HG03354 (cell line): ENCODE measurements around the gene DCD.

Experiments used
- ATAC-seq: cut with Tn5 transposase; IDR thresholded peaks from one replicate; pipeline ENCODE4 v1.9.1; 2021; ENCODE audit warnings: mild to moderate bottlenecking; ENCODE audit not compliant: unreplicated experiment, poor library complexity, severe bottlenecking

DCD gene, protein sequence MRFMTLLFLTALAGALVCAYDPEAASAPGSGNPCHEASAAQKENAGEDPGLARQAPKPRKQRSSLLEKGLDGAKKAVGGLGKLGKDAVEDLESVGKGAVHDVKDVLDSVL

DNA sequence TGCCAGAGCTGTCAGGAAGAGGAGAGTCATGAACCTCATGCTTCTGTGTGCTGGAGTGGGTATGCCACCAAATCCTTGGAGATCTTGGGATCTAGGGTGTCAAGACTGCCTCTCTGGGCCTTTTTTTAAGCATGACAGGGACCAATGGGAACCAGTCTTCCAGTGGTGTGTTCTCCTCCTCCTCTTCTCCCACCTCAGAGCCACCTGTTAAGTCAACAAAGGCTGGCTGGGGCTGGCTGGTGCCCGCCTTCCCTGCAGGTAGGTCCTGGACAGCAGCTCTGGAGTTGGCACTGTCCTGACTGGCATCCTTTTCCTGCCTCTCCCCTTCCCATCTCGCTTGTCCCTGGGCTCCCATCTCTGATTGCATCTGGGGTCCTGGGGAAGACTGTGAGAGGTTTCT lies at the start of gene DCD:
TSS of gene DCD (minus strand) at position 101 of the 400 bp plus-strand sequence. CDS start at position 39, 62 bp downstream.
- no peak for ATAC-seq

DNA sequence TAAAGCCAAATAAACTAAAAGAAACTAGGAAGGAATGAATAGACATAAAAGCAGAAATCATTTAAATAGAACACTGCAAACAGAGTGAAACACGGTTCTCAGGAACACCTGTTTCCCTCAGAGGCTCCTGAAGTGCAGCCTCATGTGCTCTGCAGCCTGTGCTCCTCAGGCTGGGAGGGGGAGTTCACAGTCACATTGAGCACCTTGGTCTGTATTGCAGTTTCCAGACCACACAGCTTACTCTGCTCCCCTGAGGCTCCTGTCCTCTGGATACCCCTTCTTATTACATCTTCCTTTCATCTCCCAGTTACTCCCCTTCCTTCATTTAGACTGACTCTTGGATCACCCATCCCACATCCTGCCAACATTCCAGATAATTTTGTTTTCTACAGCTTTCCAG lies 49.7 kb upstream of the DCD start:
- ATAC-seq, result no peak

DNA sequence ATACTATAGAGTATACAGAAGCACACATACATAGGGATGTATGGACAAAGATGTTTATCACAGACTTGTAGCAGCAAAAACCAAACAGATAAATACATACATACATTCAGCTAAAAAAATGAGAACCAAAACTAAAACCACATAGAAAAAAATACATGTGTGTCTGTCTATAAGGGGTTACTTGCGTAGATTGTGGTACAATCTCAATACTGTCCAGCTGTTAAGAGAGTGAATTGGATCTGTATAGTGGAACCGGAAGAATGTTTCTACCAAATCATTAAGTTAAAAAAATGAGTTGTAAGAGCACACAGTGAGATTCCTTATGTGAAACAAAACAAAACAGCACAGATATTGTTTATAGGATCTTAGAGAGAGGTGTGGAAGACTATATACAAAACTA lies 44.2 kb upstream of the DCD start:
- no peak for ATAC-seq

DNA sequence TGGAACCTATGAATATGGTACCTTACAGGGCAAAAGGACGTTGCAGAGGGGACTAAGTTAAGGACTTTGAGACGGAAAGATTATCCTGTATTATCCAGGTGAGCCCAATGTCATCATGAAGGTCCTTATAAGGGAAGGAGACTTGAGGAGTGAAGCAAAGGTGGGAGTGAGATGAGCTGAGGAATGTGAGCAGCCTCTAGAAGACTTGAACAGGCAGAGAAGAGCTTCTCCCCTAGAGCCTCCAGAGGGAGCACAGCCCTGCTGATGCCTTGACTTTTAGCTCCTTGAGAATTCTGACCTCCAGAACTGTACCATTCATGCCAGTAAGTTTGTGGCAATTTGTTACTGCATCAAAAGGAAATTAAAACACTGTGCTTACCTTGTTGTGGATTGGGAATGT lies 41.8 kb upstream of the DCD start:
- ATAC-seq, result no peak

DNA sequence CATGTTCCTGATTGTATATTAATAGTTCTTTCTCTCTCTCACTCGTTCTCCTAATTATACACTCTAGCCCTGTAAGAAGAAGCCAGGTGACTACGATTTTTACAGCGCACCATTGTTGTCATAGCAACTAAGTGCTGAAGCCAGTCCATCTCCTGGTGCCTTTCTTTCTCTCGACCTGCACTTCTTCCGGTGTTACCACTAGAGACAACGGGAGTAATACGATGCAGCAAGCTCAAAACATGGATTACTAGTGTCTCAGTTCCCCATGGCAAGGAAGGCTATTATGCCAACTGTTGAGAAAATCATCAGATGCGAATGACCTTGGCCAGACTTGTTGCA lies 40.8 kb upstream of the DCD start:
- no peak for ATAC-seq

DNA sequence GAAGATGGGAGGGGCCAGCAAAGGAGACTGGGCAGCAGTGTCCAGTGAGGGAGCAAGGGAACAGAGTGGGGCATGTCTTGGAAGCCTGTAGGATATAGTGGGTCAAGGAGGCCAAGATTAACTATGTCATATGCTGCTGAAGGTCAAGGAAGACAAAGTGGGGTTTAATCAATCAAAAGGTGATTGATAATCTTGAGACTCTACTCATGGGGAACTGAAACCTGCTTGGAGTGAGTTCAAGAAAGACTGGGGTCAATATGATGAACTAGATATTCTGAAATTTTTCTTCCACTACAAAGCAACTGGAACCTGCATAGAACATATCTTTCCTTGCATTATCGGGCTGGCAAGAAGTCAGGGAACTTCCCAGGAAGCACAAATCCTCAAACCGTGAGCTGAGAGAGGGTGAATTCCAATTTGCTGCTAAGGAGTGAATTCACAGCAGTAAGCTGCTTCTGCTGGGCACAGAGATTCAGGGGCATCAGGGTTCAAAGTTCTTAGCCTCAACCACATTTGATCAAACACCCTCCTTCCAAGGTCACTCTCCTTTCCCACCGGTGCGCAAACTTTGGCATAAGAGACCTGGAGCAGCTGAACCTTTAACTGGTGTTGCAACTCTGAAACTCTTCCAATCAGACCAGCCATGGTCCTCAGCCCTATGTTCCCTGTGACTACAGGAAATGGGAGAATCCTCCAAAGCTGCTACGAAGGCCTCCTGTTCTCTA lies 40.3 kb upstream of the DCD start:
- ATAC-seq, result no peak

DNA sequence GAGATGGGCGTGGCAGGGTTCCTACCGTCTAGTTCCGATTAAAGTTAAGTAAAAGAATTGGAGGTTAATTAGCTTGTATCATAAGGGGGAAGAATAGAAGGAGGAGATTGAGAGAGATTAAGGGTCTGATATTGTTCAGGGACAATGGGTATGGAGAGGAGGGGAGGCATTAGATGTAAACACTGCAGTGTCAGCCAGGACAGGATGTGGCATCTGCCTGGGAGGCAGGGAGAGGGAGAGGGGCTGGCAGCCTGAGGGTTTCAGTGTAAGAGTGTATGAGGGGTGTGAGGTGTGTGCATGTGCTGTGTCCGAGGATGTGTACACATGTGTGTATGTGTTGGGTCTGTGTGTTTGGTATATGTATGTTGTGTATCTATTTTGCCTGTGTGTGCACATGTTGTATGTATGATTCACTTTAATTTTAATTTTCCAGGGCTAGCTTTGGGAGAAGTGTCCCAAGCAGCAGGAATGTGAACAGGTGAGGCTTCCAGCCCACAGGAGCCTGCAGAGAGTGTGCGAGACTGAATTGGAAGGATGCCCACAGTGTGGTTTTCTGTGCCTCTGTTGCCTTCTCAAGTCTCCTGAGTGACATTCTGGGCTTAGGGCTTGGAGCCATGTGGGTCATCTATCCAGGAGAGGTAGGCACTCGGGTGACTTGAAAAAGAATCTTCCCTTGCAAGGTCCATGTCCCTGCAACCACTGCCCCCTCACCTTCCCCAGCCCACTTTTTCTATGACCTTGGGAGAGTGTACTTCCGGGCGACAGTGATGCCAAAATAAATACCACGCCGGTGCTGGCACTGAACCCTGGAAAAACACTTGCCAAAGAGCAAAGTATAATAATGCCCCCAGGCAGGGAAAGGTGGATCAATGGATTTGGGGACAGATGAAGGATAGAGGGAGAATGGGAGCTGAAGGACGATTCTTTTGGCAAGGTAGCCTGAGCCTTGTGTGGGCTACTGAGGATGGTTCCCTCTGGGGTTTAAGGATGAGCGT lies 36.8 kb upstream of the DCD start:
- no peak for ATAC-seq

DNA sequence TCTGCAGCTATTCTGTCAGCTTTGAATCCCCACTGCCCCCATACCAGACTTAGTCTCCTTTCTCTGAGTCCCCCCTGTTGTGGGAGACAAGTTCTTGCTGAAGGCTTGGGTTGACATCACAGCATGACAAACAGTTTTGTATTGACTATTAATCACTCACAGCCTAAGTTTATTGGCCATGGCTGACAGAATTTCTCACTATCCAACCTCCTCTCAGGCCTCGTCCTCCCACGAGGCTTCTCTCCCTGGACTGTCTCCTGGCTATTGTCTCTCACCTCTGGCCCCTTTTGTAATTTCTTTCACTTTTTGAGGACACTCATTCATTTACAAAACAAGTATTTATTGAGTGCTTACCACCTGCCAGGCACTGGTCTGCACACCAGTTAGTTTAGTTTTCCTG lies 35.2 kb upstream of the DCD start:
- ATAC-seq, result no peak

DNA sequence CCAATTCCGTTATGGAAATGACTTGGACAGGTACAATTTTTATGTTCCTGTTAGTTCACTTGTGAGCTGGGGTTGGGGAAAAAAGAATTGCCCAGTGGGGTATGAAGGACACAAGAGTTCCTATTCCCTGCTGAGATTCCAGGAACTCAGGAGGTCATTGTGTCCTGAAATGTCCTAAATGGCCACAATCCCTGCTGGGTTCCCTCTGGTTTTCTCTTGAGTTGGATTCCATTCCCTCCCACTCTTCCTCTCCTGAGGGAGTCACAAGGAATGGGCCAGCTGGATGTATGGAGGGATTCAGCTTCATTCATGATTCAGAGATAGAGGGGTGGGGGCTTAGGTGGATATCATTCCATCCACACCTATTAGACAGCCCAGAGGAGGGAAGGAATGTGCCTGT lies 34.5 kb upstream of the DCD start:
- ATAC-seq, result no peak

DNA sequence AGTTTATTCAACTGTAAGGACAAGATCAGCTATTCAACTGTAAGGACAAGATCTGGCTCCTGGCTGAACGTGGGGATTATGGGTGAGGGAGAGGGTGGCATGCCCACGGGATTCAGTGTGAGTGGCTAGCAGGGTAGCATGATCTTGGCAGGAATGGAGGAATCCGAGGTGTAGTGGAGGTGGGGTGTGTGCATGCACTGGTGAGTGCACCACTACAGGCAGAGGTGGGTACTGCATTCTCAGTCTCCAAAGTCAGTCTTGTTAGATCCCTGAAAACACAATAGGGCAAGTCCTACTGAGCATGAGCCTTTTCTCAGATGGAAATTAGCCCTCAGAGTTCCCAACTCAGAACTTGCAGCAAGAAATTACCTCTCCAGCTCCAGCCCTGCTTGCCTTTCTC lies 32.2 kb upstream of the DCD start:
- peak; percentile 76 for ATAC-seq

DNA sequence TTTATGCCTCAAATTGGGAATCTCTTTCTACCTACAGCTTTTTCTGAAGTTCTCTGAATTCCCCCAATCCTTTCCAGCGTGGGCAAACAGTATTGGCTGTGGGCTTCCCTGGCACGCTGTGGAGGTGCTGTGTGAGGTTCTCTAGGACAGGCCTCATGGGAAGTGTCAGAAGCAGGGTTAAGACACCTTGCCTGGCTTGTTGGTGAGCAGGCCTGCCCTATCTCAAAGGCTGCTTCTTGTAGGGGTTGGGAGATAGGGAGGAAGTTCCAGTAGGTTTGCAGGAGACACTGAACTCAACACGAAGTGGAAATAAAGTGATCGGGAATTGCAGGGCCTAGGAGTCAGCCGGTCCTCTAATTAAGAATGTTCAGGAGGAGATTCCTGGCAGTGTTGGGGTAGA lies 30.0 kb upstream of the DCD start:
- no peak for ATAC-seq

DNA sequence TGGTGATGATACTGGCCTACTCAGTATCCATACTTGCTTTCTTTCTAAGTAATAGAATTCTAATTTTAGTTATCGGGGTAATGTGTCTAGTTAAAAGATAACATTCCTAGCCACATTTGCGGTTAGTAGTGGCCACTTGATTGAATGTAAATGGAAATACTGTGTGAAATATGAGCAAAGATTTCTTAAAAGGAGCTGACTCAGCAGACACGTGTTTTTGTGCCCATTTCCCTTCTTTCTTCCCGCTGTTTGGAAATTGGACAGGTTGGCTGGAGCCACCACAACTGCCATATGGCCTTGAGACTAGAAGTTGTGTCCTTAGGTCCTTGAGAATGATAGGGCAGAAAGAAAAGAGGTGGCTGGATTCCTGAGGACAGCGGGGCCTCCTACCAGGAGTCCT lies 19.8 kb upstream of the DCD start:
- no peak for ATAC-seq

DNA sequence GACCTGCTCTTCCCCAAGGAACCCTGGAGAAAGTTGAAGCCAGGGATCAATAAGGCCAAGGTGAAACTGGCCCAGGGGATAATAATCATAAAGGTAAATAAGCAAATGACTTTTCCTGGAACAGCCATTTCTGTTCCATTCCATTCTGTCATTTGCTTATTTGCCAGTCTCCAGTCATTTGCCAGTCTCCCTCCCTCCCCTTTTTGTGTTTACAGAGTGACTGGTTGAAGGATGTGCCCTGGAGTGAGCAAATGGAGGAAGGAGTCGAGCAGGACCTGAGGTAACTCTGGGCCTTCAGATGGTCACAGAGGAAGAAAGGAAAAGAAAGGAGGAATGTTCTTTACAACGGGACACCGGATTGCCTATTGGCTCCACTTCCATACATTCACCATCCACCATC lies 17.8 kb upstream of the DCD start:
- no peak for ATAC-seq

DNA sequence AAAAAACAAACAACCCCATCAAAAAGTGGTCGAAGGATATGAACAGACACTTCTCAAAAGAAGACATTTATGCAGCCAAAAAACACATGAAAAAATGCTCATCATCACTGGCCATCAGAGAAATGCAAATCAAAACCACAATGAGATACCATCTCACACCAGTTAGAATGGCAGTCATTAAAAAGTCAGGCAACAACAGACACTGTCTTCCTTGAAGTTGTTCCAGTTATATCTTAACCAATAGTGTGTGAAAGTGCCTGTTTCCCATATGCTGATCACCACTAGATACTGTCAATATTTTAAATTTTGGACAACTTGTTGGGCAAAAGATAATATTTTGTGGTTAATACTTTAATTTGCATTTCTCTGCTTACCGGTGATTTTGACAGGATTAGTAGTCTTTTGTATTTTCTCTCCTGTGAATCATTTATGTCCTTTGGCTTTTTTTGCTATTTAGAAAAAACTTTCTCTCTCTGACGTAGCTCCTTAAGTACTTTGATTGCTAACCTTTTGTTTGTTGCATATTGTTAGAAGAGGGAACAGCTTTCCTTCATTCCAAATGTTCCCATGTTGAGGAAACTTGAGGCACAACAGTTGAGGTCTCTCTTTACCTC lies 17.0 kb upstream of the DCD start:
- ATAC-seq, result peak; percentile 84

DNA sequence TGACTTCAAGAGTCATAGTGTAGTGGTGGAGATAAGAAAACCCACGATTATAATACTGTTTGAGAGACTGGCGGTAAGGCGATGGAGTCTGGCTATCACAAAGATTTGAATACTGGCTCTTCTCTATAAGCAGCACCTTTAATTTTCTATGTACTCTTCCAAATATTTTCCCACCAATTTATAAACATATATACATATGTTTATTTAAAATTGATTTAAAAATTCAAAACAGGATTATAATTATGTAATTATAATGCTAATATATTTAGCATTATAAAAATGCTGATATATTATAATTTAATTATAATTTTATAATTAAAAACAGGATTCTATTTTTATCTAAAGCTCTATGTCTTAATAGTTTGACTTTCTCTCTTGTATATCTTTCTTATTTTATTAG lies 15.4 kb upstream of the DCD start:
- no peak for ATAC-seq

DNA sequence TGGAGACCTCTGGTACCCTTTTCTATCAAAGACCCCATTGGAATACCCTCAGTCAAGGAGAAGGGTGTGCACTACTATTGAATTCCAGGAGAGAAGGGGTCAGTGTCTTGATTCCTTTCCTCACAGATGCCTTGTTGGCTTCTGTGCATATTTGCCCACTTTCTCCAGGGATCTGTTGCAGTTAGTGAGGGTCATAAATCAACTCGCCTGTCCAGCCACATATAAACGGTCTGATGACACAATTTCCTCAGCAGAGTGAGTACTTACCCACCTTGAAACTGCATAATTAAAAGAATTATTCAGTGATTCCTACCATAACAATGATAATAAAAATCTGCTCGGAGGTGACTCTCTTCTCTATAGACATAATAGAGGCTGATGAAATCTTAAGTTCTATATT lies 13.9 kb upstream of the DCD start:
- ATAC-seq, result no peak

DNA sequence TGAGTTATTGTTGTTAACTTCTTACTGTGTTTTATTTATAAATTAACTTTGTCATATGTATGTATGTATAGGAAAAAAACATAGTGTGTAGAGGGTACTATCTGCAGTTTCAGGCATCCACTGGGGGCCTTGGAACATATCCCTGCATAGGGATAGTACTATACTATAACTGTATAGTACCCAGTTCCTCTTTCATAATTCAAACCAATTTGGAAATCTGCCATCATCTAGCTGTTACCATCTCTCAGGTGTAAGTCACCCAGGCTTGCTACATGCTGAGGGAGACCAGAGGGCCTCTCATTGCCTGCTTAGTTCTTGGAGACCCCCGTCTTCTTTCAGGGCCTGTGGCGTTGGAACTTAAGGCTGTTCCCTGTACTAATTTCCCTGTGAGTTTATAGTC lies 12.9 kb upstream of the DCD start:
- ATAC-seq, result no peak

DNA sequence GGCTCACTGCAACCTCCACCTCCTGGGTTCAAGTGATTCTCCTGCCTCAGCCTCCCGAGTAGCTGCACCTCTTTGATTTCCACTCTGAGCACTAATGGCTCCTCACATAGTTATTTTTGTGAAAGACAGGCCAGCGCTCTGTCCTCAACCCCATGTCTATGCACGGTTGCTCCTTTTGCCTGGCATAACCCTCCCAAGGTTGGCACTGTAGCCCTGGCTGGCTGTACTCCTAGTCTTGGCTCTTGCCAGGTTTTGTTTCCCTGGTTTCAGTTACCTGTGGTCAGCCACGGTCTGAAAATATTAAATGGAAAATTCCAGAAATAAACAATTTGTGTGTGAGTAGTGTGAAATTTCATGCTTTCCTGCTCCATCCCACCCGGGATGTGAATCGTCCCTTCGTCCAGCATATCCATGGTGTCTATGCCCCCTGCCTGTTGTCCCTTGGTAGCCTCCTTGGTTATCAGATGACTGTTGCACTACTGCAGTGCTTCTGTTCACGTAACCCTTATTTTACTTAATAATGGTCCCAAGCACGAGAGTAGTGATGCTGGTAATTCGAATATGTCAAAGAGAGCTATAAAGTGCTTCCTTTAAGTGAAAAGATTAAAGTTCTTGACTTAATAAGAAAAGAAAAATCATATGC lies 12.3 kb upstream of the DCD start:
- no peak for ATAC-seq

DNA sequence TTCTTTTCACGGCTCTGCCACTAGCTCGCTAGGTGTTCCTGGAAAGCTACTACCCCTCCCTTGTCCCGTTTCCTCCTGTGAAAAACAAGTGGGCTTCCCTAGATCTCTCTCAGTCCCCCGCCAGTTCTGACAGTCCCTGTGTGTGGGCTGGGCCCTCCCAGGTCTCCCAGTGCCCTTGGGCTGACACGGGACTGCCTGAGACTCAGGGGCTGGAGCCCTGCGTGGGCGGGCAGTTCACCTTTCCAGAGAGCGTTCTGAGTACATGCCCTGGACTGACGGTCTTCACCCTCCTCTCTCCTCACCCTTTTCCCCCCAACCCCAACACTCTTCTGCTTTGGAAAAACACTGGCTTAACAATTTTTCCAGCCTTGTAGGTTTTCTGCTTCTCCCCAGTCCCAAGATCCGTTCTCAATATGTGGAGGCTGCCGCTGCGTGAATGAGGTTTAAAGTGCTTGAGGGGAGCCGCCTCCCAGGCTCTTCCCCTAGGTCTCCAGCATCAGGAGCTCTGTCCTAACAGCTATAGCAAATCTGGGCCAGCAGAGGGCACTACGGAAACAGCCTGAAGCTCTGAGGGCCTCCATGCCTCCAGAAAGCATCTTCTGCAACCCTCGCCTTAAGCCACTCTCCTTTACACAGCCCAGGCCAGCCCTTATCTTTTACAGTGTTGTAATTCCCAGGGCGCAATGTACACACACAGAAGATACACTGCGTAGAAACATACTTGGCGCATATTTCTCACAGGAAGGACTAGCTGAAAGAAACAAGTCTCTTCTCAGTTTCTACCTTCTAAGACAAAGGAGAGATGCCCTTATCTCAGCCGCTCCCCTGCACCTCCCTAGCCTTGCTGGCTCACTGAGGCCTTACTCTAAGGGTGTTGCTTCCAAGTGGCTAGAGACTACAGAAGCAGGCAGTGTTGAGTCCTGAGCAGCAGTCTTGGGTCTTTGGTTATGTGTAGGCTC lies 10.4 kb upstream of the DCD start:
- peak; percentile 84 for ATAC-seq
